ENCODE results near the gene AMIGO3. TPM values are rescaled to one million over a fixed set of nuclear protein-coding genes. Genes with fewer than 3 reads are reported as not detected.

The AMIGO3 gene
- total and polyA plus RNA-seq, 4 donors = 0.11 to 1.1 TPM; not detected in 2

- no peaks in the 10 kb centered on the region for H3K27me3 ChIP-seq (ENCODE audit: control insufficient read depth in 4 of 4, insufficient read depth in 4 of 4, low read length in 3 of 4)
- no peak overlapping the region for H3K9ac ChIP-seq (ENCODE audit: low read depth in 1 of 2, low read length in 2 of 2)
- peaks cover 6 to 42% (median 28%) of the 10 kb centered on the region in 4 donors for H3K4me1 ChIP-seq (ENCODE audit: control insufficient read depth in 4 of 4, insufficient read depth in 4 of 4, low read length in 3 of 4)
- DNase-seq (ENCODE audit: low spot score) = peak; percentile 36
- H3K9me3 ChIP-seq (ENCODE audit: control insufficient read depth in 4 of 4, low read length in 3 of 4) = no peaks in the 10 kb centered on the region
- H3K36me3 ChIP-seq (ENCODE audit: control insufficient read depth in 4 of 4, insufficient read depth in 3 of 4, low read depth in 1 of 4, low read length in 3 of 4) = peaks cover 3 to 26% (median 11%) of the 10 kb centered on the region in 4 donors
- no peak for TF ChIP-seq HNF4G (IDR thresholded peaks at IDR 0.05)
- TF ChIP-seq YY1 (IDR thresholded peaks at IDR 0.05) = no peak
- no peak for TF ChIP-seq EGR1 (IDR thresholded peaks at IDR 0.05; ENCODE audit: low read depth in 2 of 2)
- no peak for TF ChIP-seq JUND (IDR thresholded peaks at IDR 0.05)
- no peak for TF ChIP-seq SP1 (IDR thresholded peaks at IDR 0.05)
- TF ChIP-seq FOXA2 (IDR thresholded peaks at IDR 0.05) = no peak
- TF ChIP-seq NR2F2 (IDR thresholded peaks at IDR 0.05) = no peak
- TF ChIP-seq FOXA1 (IDR thresholded peaks at IDR 0.05) = no peak
- no peak for TF ChIP-seq RXRA (IDR thresholded peaks at IDR 0.05)
- TF ChIP-seq MAX (IDR thresholded peaks at IDR 0.05) = no peak
- TF ChIP-seq REST (IDR thresholded peaks at IDR 0.05) = no peak
- TF ChIP-seq TAF1 (conservative IDR thresholded peaks at IDR 0.05) = no peak
- TF ChIP-seq GABPA (IDR thresholded peaks at IDR 0.05 in 1 of 2, conservative IDR thresholded peaks at IDR 0.05 in 1 of 2) = no peak
- TF ChIP-seq RAD21 (IDR thresholded peaks at IDR 0.05) = no peak
- no peak for TF ChIP-seq CTCF (IDR thresholded peaks at IDR 0.05; ENCODE audit: low read depth, low read length, missing input control)
- TF ChIP-seq ZBTB33 (IDR thresholded peaks at IDR 0.05) = no peak
- no peak for TF ChIP-seq HNF4A (conservative IDR thresholded peaks at IDR 0.05)
- H3K27ac ChIP-seq (ENCODE audit: low read depth in 1 of 2, low read length in 2 of 2) = peak overlapping the region in 1 of 2 donors; percentile 88
- WGBS = 86% methylated on average over 26 of the region's 26 CpGs
- peak overlapping the region in 2 of 3 donors; percentile 91 to 93 for H3K4me3 ChIP-seq (ENCODE audit: low read depth in 1 of 3, low read length in 3 of 3)
Observed at GRCh38 chr3:49721896-49722781, 2.7 kb upstream of the AMIGO3 start.
